Skeletal muscle tissue (tissue), 4 donors: ENCODE results near the gene KRT83. TPM values are rescaled to one million over a fixed set of nuclear protein-coding genes. Genes with fewer than 3 reads are reported as not detected.
"Not testable (repeated sequence)": the region's sequence is repeated elsewhere in the genome, so short reads cannot be mapped to it uniquely, and the experiment has no call there.

Experiments used
- H3K27ac ChIP-seq: one replicate; pipeline ENCODE4 v1.7.0; 2013; ENCODE audit warnings: mild to moderate bottlenecking, low read depth, low read length, inconsistent platforms
- H3K27me3 ChIP-seq, 3 donors: one replicate each; pipeline ENCODE4 v1.7.0; 2013; ENCODE audit warnings: low read length in 3 of 3; ENCODE audit not compliant: control insufficient read depth in 3 of 3, insufficient read depth in 3 of 3
- H3K36me3 ChIP-seq, 3 donors: one replicate each; pipeline ENCODE4 v1.7.0; 2013; ENCODE audit warnings: low read length in 3 of 3; ENCODE audit not compliant: control insufficient read depth in 3 of 3, insufficient read depth in 3 of 3
- H3K4me1 ChIP-seq, 3 donors: one replicate each; pipeline ENCODE4 v1.7.0; 2013; ENCODE audit warnings: low read length in 3 of 3, mild to moderate bottlenecking in 3 of 3; ENCODE audit not compliant: control insufficient read depth in 3 of 3, insufficient read depth in 3 of 3
- H3K4me3 ChIP-seq, 3 donors: one replicate each; pipeline ENCODE4 v1.7.0; 2013; ENCODE audit warnings: low read length in 3 of 3
- H3K9ac ChIP-seq, 3 donors: one replicate each; pipeline ENCODE4 v1.7.0; 2013; ENCODE audit warnings: low read length in 3 of 3, mild to moderate bottlenecking in 3 of 3, moderate library complexity in 2 of 3, low read depth in 1 of 3
- H3K9me3 ChIP-seq, 3 donors: one replicate each; pipeline ENCODE4 v1.7.0; 2013; ENCODE audit warnings: low read length in 3 of 3; ENCODE audit not compliant: control insufficient read depth in 3 of 3
- total RNA-seq: library from RNA; depleted of rRNA; stranded (reverse); fragments of >200 nt; gene quantifications from one replicate; pipeline ENCODE4 v1.2.3, GENCODE V29; 2014
- donor health status: Osteomylitis.

KRT83 gene
- total RNA-seq, 1 donor from 2014 or later = not detected

- Histone ChIP-seq H3K4me1 (no peaks in the 10 kb centered on the region), H3K9ac (no peak overlapping the region), H3K4me3 (no peak overlapping the region), H3K9me3 (no peaks in the 10 kb centered on the region), H3K27me3 (peaks cover 18 to 58% (median 35%) of the 10 kb centered on the region in 3 donors), H3K27ac (no peak overlapping the region), H3K36me3 (no peaks in the 10 kb centered on the region)
Measured at GRCh38 chr12:52323416-52324152, 2.4 kb upstream of the KRT83 start.

- no peaks in the 10 kb centered on the region for H3K36me3 ChIP-seq
- no peaks in the 10 kb centered on the region for H3K4me1 ChIP-seq
- no peak overlapping the region for H3K9ac ChIP-seq
- no peaks in the 10 kb centered on the region for H3K9me3 ChIP-seq
- H3K4me3 ChIP-seq = no peak overlapping the region
- H3K27ac ChIP-seq = no peak overlapping the region
- H3K27me3 ChIP-seq = peaks cover 18 to 54% (median 35%) of the 10 kb centered on the region in 3 donors
Measured at GRCh38 chr12:52323001-52323400, 1.8 kb upstream of the KRT83 start.

- H3K27me3 ChIP-seq = peaks cover 18 to 51% (median 35%) of the 10 kb centered on the region in 3 donors
- H3K36me3 ChIP-seq = no peaks in the 10 kb centered on the region
- H3K9me3 ChIP-seq = no peaks in the 10 kb centered on the region
- H3K27ac ChIP-seq = no peak overlapping the region
- H3K9ac ChIP-seq = no peak overlapping the region
- H3K4me1 ChIP-seq = no peaks in the 10 kb centered on the region
- no peak overlapping the region for H3K4me3 ChIP-seq
Measured at GRCh38 chr12:52322069-52322468, 871 bp upstream of the KRT83 start.

- H3K4me1 ChIP-seq = no peaks in the 10 kb centered on the region
- H3K4me3 ChIP-seq = no peak overlapping the region
- H3K36me3 ChIP-seq = no peaks in the 10 kb centered on the region
- H3K27ac ChIP-seq = no peak overlapping the region
- no peaks in the 10 kb centered on the region for H3K9me3 ChIP-seq
- no peak overlapping the region for H3K9ac ChIP-seq
- H3K27me3 ChIP-seq = peaks cover 18 to 51% (median 35%) of the 10 kb centered on the region in 3 donors
Measured at GRCh38 chr12:52321418-52321817, 220 bp upstream of the KRT83 start.

- Histone ChIP-seq H3K27me3 (peaks cover 18 to 47% (median 40%) of the 10 kb centered on the region in 3 donors), H3K4me3 (no peak overlapping the region), H3K9ac (no peak overlapping the region), H3K27ac (no peak overlapping the region), H3K36me3 (no peaks in the 10 kb centered on the region), H3K9me3 (no peaks in the 10 kb centered on the region), H3K4me1 (no peaks in the 10 kb centered on the region)
Measured at GRCh38 chr12:52319097-52319496, 2.1 kb downstream of the KRT83 start.

- Histone ChIP-seq H3K4me3 (no peak overlapping the region), H3K4me1 (no peaks in the 10 kb centered on the region), H3K9ac (no peak overlapping the region), H3K27me3 (peaks cover 18 to 42% (median 42%) of the 10 kb centered on the region in 3 donors), H3K9me3 (no peaks in the 10 kb centered on the region), H3K27ac (no peak overlapping the region), H3K36me3 (no peaks in the 10 kb centered on the region)
Measured at GRCh38 chr12:52318241-52318990, 2.8 kb downstream of the KRT83 start.

GRCh38 chr12:52317468-52318052, 3.6 kb downstream of the KRT83 start:
- Histone ChIP-seq H3K9me3 (no peaks in the 10 kb centered on the region), H3K36me3 (no peaks in the 10 kb centered on the region), H3K4me3 (no peak overlapping the region), H3K27me3 (peaks cover 18 to 44% (median 37%) of the 10 kb centered on the region in 3 donors), H3K9ac (no peak overlapping the region), H3K27ac (no peak overlapping the region), H3K4me1 (no peaks in the 10 kb centered on the region)

GRCh38 chr12:52316701-52317100, 4.5 kb downstream of the KRT83 start:
- Histone ChIP-seq H3K4me1 (no peaks in the 10 kb centered on the region), H3K9me3 (no peaks in the 10 kb centered on the region), H3K9ac (no peak overlapping the region), H3K4me3 (no peak overlapping the region), H3K36me3 (no peaks in the 10 kb centered on the region), H3K27me3 (peaks cover 18 to 41% (median 34%) of the 10 kb centered on the region in 3 donors), H3K27ac (no peak overlapping the region)

- Histone ChIP-seq H3K9me3 (no peaks in the 10 kb centered on the region), H3K4me3 (no peak overlapping the region), H3K9ac (no peak overlapping the region), H3K36me3 (no peaks in the 10 kb centered on the region), H3K27ac (no peak overlapping the region), H3K4me1 (no peaks in the 10 kb centered on the region), H3K27me3 (peaks cover 14 to 37% (median 30%) of the 10 kb centered on the region in 3 donors)
Measured at GRCh38 chr12:52316290-52316689, 4.9 kb downstream of the KRT83 start.

- H3K9me3 ChIP-seq, H3K9ac ChIP-seq, H3K27ac ChIP-seq, H3K4me1 ChIP-seq, H3K36me3 ChIP-seq, H3K4me3 ChIP-seq: not testable (repeated sequence)
- peaks cover 12 to 36% (median 26%) of the 10 kb centered on the region in 3 donors for H3K27me3 ChIP-seq
Measured at GRCh38 chr12:52315721-52316120, 5.5 kb downstream of the KRT83 start.
